ENCODE results near the gene ZNF784.
A peak's percentile ranks its signal among the peaks of the same experiment; 100 is the strongest.

Gene ZNF784

DNA sequence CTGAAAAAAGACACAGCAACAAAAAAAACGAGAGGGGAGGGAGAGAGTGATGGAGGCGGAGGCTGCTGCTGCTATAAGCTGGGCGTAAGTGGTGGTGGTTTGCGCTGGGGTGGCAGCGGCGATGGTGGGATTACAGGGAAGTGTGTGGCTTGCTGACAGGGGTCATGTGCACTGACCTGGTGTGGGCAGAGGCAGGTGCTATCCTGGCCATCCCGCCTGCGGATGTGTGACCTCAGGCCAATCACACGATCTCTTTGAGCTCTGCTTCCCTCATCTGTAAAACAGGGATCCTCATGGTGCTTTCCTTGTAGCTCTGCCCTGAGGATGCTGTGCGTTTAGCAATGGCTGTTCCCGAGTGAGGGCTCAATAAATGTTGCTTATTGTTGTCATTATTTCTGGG is 13.2 kb upstream of the ZNF784 start:
- H2AFZ ChIP-seq (ENCODE audit: low read depth, low read length, severe bottlenecking): no peak overlapping the region
- H3K36me3 ChIP-seq (ENCODE audit: low read length): no peaks in the 10 kb centered on the region
- no peaks in the 10 kb centered on the region for H3K27me3 ChIP-seq (ENCODE audit: low read length)
- H3K4me3 ChIP-seq (ENCODE audit: insufficient read depth, low read length, poor library complexity, severe bottlenecking): no peak overlapping the region
- H3K9me3 ChIP-seq (ENCODE audit: insufficient read depth, low read length): no peaks in the 10 kb centered on the region
- peaks cover 26% of the 10 kb centered on the region for H3K79me2 ChIP-seq (ENCODE audit: insufficient read depth, low read length)
- H3K9me2 ChIP-seq (replicated peaks; ENCODE audit: insufficient read depth, low read length): no peaks in the 10 kb centered on the region
- H3K27ac ChIP-seq (ENCODE audit: low read depth, low read length): no peak overlapping the region
- no peak overlapping the region for H3K9ac ChIP-seq (ENCODE audit: low read length)
- TF ChIP-seq, protein P1, sequence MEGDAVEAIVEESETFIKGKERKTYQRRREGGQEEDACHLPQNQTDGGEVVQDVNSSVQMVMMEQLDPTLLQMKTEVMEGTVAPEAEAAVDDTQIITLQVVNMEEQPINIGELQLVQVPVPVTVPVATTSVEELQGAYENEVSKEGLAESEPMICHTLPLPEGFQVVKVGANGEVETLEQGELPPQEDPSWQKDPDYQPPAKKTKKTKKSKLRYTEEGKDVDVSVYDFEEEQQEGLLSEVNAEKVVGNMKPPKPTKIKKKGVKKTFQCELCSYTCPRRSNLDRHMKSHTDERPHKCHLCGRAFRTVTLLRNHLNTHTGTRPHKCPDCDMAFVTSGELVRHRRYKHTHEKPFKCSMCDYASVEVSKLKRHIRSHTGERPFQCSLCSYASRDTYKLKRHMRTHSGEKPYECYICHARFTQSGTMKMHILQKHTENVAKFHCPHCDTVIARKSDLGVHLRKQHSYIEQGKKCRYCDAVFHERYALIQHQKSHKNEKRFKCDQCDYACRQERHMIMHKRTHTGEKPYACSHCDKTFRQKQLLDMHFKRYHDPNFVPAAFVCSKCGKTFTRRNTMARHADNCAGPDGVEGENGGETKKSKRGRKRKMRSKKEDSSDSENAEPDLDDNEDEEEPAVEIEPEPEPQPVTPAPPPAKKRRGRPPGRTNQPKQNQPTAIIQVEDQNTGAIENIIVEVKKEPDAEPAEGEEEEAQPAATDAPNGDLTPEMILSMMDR (IDR thresholded peaks at IDR 0.05; ENCODE audit: insufficient read depth, low read length, poor library complexity, severe bottlenecking): no peak
- no peak for TF ChIP-seq EZH2phosphoT487 (conservative IDR thresholded peaks at IDR 0.05; ENCODE audit: low read length)
- no peaks in the 10 kb centered on the region for H4K20me1 ChIP-seq (ENCODE audit: low read depth, low read length)
- peaks cover 24% of the 10 kb centered on the region for H3F3A ChIP-seq (ENCODE audit: insufficient read depth)
- H3K4me2 ChIP-seq (ENCODE audit: low read depth, low read length, poor library complexity, severe bottlenecking): no peak overlapping the region

- H3K4me3 ChIP-seq (ENCODE audit: insufficient read depth, low read length, poor library complexity, severe bottlenecking): no peak overlapping the region
Measured at GRCh38 chr19:55636723-55637122, 12.4 kb upstream of the ZNF784 start.

GRCh38 chr19:55635856-55636440 is 11.6 kb upstream of the ZNF784 start:
- Histone ChIP-seq H3K27ac (ENCODE audit: low read depth, low read length) (no peak overlapping the region), H3K9me2 (replicated peaks; ENCODE audit: insufficient read depth, low read length) (no peaks in the 10 kb centered on the region), H3K4me2 (ENCODE audit: low read depth, low read length, poor library complexity, severe bottlenecking) (peak overlapping the region; percentile 93)

More at GRCh38 chr19:55636723-55637122, 12.4 kb upstream of the ZNF784 start:
- Histone ChIP-seq H3K27me3 (ENCODE audit: low read length) (no peaks in the 10 kb centered on the region), H4K20me1 (ENCODE audit: low read depth, low read length) (no peaks in the 10 kb centered on the region), H3K9me2 (replicated peaks; ENCODE audit: insufficient read depth, low read length) (no peaks in the 10 kb centered on the region), H3K79me2 (ENCODE audit: insufficient read depth, low read length) (peaks cover 26% of the 10 kb centered on the region), H3K9me3 (ENCODE audit: insufficient read depth, low read length) (no peaks in the 10 kb centered on the region), H3F3A (ENCODE audit: insufficient read depth) (peaks cover 20% of the 10 kb centered on the region), H2AFZ (ENCODE audit: low read depth, low read length, severe bottlenecking) (no peak overlapping the region), H3K27ac (ENCODE audit: low read depth, low read length) (no peak overlapping the region), H3K4me2 (ENCODE audit: low read depth, low read length, poor library complexity, severe bottlenecking) (peak overlapping the region; percentile 93), H3K36me3 (ENCODE audit: low read length) (no peaks in the 10 kb centered on the region), H3K9ac (ENCODE audit: low read length) (peak overlapping the region; percentile 95)
- no peak for TF ChIP-seq EZH2phosphoT487 (conservative IDR thresholded peaks at IDR 0.05; ENCODE audit: low read length)
- TF ChIP-seq, protein P1 (IDR thresholded peaks at IDR 0.05; ENCODE audit: insufficient read depth, low read length, poor library complexity, severe bottlenecking): no peak

More at GRCh38 chr19:55635856-55636440, 11.6 kb upstream of the ZNF784 start:
- H3F3A ChIP-seq (ENCODE audit: insufficient read depth): peaks cover 15% of the 10 kb centered on the region
- no peaks in the 10 kb centered on the region for H3K36me3 ChIP-seq (ENCODE audit: low read length)
- H3K9me3 ChIP-seq (ENCODE audit: insufficient read depth, low read length): no peaks in the 10 kb centered on the region
- H4K20me1 ChIP-seq (ENCODE audit: low read depth, low read length): no peaks in the 10 kb centered on the region
- TF ChIP-seq, protein P1 (IDR thresholded peaks at IDR 0.05; ENCODE audit: insufficient read depth, low read length, poor library complexity, severe bottlenecking): no peak
- TF ChIP-seq EZH2phosphoT487 (conservative IDR thresholded peaks at IDR 0.05; ENCODE audit: low read length): no peak
- H3K27me3 ChIP-seq (ENCODE audit: low read length): no peaks in the 10 kb centered on the region
- peak overlapping the region; percentile 71 for H3K4me3 ChIP-seq (ENCODE audit: insufficient read depth, low read length, poor library complexity, severe bottlenecking)
- H3K9ac ChIP-seq (ENCODE audit: low read length): peak overlapping the region; percentile 95
- no peak overlapping the region for H2AFZ ChIP-seq (ENCODE audit: low read depth, low read length, severe bottlenecking)
- H3K79me2 ChIP-seq (ENCODE audit: insufficient read depth, low read length): peaks cover 26% of the 10 kb centered on the region

Measured in SU-DHL-6 (cell line).